ENCODE measurements around the gene CD38. TPM values are rescaled to one million over a fixed set of nuclear protein-coding genes. Genes with fewer than 3 reads are reported as not detected.

Gene CD38
- 7.6 to 14.1 TPM (median 10.1 TPM) in 5 replicates for total RNA-seq (2022; extraction: Qiagen RNA extraction; ENCODE audit: low read depth)

DNA sequence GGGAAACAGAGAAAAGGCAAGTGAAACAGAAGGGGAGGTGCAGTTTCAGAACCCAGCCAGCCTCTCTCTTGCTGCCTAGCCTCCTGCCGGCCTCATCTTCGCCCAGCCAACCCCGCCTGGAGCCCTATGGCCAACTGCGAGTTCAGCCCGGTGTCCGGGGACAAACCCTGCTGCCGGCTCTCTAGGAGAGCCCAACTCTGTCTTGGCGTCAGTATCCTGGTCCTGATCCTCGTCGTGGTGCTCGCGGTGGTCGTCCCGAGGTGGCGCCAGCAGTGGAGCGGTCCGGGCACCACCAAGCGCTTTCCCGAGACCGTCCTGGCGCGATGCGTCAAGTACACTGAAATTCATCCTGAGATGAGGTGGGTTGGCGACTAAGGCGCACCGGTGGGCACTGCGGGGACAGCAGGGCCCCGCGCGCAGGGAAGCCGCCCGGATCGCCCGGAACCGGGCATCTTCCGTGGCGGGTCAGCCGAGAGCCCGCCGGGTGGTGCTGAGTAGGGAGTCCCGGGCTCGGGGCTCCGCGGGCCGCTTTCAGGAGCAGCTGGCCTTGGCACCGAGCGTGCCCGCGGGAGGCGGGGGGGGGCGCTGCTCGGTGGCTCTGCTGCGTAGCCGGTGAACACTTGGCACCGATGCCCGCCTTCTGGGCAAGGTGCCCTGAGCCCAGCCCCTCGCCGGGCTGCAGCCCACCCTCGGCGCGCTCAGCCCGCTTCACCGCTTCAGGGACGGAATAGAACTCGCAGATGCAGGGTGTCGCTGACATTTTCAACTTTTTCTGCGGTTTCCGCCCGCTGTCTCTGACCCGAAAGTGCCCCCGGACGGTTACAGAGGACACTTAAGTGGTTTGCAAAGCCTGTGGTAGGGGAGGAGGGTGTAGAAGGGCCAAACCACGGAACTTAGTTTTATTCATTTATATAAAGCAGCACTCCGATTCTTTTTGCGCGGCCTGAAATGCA is at the start of gene CD38:
CD38 (plus strand) TSS at position 40 of the 953 bp plus-strand sequence; CDS start at position 127, 87 bp downstream.

Other genes starting within 250 kb of the CD38 start
- 22.8 to 34.6 TPM (median 32.2 TPM) in 5 replicates for gene FBXL5, start 123.0 kb upstream of the CD38 start, total RNA-seq (2022; extraction: Qiagen RNA extraction; ENCODE audit: low read depth)
- 23.3 to 34.9 TPM (median 31.6 TPM) in 5 replicates for gene FAM200B, start 96.5 kb upstream of the CD38 start, total RNA-seq (2022; extraction: Qiagen RNA extraction; ENCODE audit: low read depth)
- gene BST1, start 75.3 kb upstream of the CD38 start, total RNA-seq (2022; extraction: Qiagen RNA extraction; ENCODE audit: low read depth), result 17.1 to 22.2 TPM (median 19.1 TPM) in 5 replicates
- 3.7 to 4.5 TPM (median 4.3 TPM) in 5 replicates for gene FGFBP1, start 160.4 kb downstream of the CD38 start, total RNA-seq (2022; extraction: Qiagen RNA extraction; ENCODE audit: low read depth)
- not detected in 5 replicates for gene FGFBP2, start 184.8 kb downstream of the CD38 start, total RNA-seq (2022; extraction: Qiagen RNA extraction; ENCODE audit: low read depth)

Data from A549 treated with RU486 at 1 μM for 4 hours (cell line).